K562 (cell line): ENCODE results near the gene KIAA1958. TPM values are rescaled to one million over a fixed set of nuclear protein-coding genes. Genes with fewer than 3 reads are reported as not detected.

ENCODE experiments used
- ADNP ChIP-seq: fragments of 200-800 bp; sonication (Bioruptor generic); IDR thresholded peaks from 2 replicates; pipeline ENCODE4 v1.6.1; 2016; ENCODE audit warnings: missing genetic modification characterization, missing compliant biosample characterization
- BACH1 ChIP-seq: fragments of 200-800 bp; sonication (Bioruptor generic); IDR thresholded peaks from 2 replicates; pipeline ENCODE4 v1.6.1; 2016; ENCODE audit warnings: missing genetic modification characterization, missing compliant biosample characterization
- BMI1 ChIP-seq: fragments of 150-350 bp; IDR thresholded peaks from 2 replicates; pipeline ENCODE4 v1.6.1; 2014; ENCODE audit warnings: low read length
- BRF1 ChIP-seq: IDR thresholded peaks from 3 replicates; pipeline ENCODE4 v1.6.1; 2011; ENCODE audit warnings: borderline replicate concordance, mild to moderate bottlenecking; ENCODE audit not compliant: insufficient read length; ENCODE audit errors: extremely low read depth
- EZH2 ChIP-seq: IDR thresholded peaks from 2 replicates; pipeline ENCODE4 v1.6.1; 2012; ENCODE audit warnings: low read depth, mild to moderate bottlenecking, inconsistent platforms, low read length, borderline replicate concordance
- FOXJ3 ChIP-seq: sonication (generic); formaldehyde crosslinking; IDR thresholded peaks from 2 replicates; pipeline ENCODE4 v1.4.0; 2020; ENCODE audit warnings: mild to moderate bottlenecking, missing genetic modification reagents
- GTF2A2 ChIP-seq: IDR thresholded peaks from 2 replicates; pipeline ENCODE4 v1.6.1; 2016; ENCODE audit warnings: mild to moderate bottlenecking, missing genetic modification characterization, missing compliant biosample characterization
- IFI16 ChIP-seq: fragments of 250-450 bp; sonication (Bioruptor Pico); IDR thresholded peaks from 2 replicates; pipeline ENCODE4 v2.1.2; 2022; ENCODE audit warnings: mild to moderate bottlenecking, inconsistent platforms
- LARP7 ChIP-seq: fragments of 450-650 bp; IDR thresholded peaks from 2 replicates; pipeline ENCODE4 v1.6.1; 2016
- NBN ChIP-seq: fragments of 450-650 bp; IDR thresholded peaks from 2 replicates; pipeline ENCODE4 v1.6.1; 2016; ENCODE audit warnings: low read depth, mild to moderate bottlenecking
- POLR2A ChIP-seq: fragments of 450-650 bp; conservative IDR thresholded peaks from 2 replicates; pipeline ENCODE4 v1.6.1; 2016
- RBBP5 ChIP-seq: fragments of 200-600 bp; sonication (generic); IDR thresholded peaks from 2 replicates; pipeline ENCODE4 v1.6.1; 2012; ENCODE audit warnings: borderline replicate concordance, mild to moderate bottlenecking, low read length, control low read depth, inconsistent platforms; ENCODE audit not compliant: insufficient read depth, poor library complexity, severe bottlenecking
- SMARCB1 ChIP-seq: IDR thresholded peaks from 2 replicates; pipeline ENCODE4 v1.6.1; 2011; ENCODE audit warnings: improper control_type of control experiment, low read depth; ENCODE audit not compliant: insufficient read length
- SRSF1 ChIP-seq: fragments of 200-400 bp; formaldehyde crosslinking; IDR thresholded peaks from 2 replicates; pipeline ENCODE4 v1.6.1; 2017; ENCODE audit warnings: mild to moderate bottlenecking, low read depth, low read length, moderate library complexity
- SRSF9 ChIP-seq: fragments of 200-400 bp; formaldehyde crosslinking; IDR thresholded peaks from 2 replicates; pipeline ENCODE4 v1.6.1; 2017; ENCODE audit warnings: low read depth, low read length, borderline replicate concordance
- TAF15 ChIP-seq: fragments of 200-400 bp; formaldehyde crosslinking; IDR thresholded peaks from 2 replicates; pipeline ENCODE4 v1.6.1; 2017; ENCODE audit warnings: mild to moderate bottlenecking, low read depth, low read length, moderate library complexity
- TEAD2 ChIP-seq: fragments of 450-650 bp; IDR thresholded peaks from 2 replicates; pipeline ENCODE4 v1.6.1; 2016; ENCODE audit warnings: missing genetic modification characterization, control low read depth, missing compliant biosample characterization
- ZBTB9 ChIP-seq: fragments of 450-650 bp; formaldehyde crosslinking; IDR thresholded peaks from 2 replicates; pipeline ENCODE4 v1.4.0; 2020; ENCODE audit warnings: mild to moderate bottlenecking, moderate library complexity
- ZNF277 ChIP-seq: fragments of 250-450 bp; sonication (Bioruptor Pico); IDR thresholded peaks from 2 replicates; pipeline ENCODE4 v1.8.0; 2022; ENCODE audit warnings: inconsistent platforms, mild to moderate bottlenecking, moderate library complexity, borderline replicate concordance
- ZNF445 ChIP-seq: fragments of 250-450 bp; sonication (Bioruptor Pico); IDR thresholded peaks from 2 replicates; pipeline ENCODE4 v1.4.0; 2020; ENCODE audit warnings: low read depth, mild to moderate bottlenecking, moderate library complexity
- ZNF584 ChIP-seq: fragments of 200-800 bp; sonication (Bioruptor generic); IDR thresholded peaks from 2 replicates; pipeline ENCODE4 v1.6.1; 2016; ENCODE audit warnings: low read depth, mild to moderate bottlenecking, missing genetic modification characterization, missing compliant biosample characterization
- ZNF589 ChIP-seq: fragments of 200-800 bp; sonication (Bioruptor generic); IDR thresholded peaks from 2 replicates; pipeline ENCODE4 v1.6.1; 2016; ENCODE audit warnings: low read depth, missing genetic modification characterization, missing compliant biosample characterization
- polyA plus RNA-seq, 8 experiments: library from polyadenylated mRNA; depleted of rRNA in 4 of 8; stranded (reverse) in 5 of 8; unstranded in 3 of 8; fragments of >200 nt; fragmentation: Nextera tagmentation in 2 of 8; fragmentation: Illumina TruSeq in 1 of 8; extraction: Ambion mirVana in 2 of 8; extraction: Trizol in 1 of 8; gene quantifications; 2 replicates each; pipeline versions ENCODE4 v1.2.1 to v1.2.3, GENCODE V29; 2011 to 2014; ENCODE audit warnings: inconsistent platforms in 1 of 8, missing spikeins in 1 of 8
- total RNA-seq, 7 experiments: library from RNA; depleted of rRNA in 6 of 7; stranded (reverse); fragments of >200 nt in 6 of 7; fragmentation: Illumina TruSeq in 2 of 7; extraction: Trizol in 2 of 7; gene quantifications; 2 replicates each; pipeline versions ENCODE4 v1.2.1 to v1.2.3, GENCODE V29; 2011 to 2021; ENCODE audit warnings: low replicate concordance in 1 of 7
- TF ChIP-seq, protein P1 (sequence below): fragments of 450-650 bp; formaldehyde crosslinking; IDR thresholded peaks from 2 replicates; pipeline ENCODE4 v1.4.0; 2022; ENCODE audit warnings: missing genetic modification characterization
- TF ChIP-seq, protein P2 (sequence below): fragments of 250-450 bp; sonication (Bioruptor Pico); IDR thresholded peaks from 2 replicates; pipeline ENCODE4 v1.6.1; 2021; ENCODE audit warnings: mild to moderate bottlenecking

Gene KIAA1958
- total and polyA plus RNA-seq, 9 of the 15 experiments (the other 6 are each of a cell fraction or from before 2014, with no cell fraction given) = 1.1 to 16.0 (median 10.1) TPM

GRCh38 chr9:112717661-112718331 is 231.2 kb downstream of the KIAA1958 start, which contains the start of gene INIP (continued):
- TF ChIP-seq ZBTB9 = no peak
- TF ChIP-seq BRF1 = no peak
- TF ChIP-seq, protein P1, sequence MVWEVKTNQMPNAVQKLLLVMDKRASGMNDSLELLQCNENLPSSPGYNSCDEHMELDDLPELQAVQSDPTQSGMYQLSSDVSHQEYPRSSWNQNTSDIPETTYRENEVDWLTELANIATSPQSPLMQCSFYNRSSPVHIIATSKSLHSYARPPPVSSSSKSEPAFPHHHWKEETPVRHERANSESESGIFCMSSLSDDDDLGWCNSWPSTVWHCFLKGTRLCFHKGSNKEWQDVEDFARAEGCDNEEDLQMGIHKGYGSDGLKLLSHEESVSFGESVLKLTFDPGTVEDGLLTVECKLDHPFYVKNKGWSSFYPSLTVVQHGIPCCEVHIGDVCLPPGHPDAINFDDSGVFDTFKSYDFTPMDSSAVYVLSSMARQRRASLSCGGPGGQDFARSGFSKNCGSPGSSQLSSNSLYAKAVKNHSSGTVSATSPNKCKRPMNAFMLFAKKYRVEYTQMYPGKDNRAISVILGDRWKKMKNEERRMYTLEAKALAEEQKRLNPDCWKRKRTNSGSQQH (CRISPR knock-in tag) = no peak
- TF ChIP-seq ADNP (tag) = no peak
- TF ChIP-seq IFI16 (CRISPR knock-in tag) = no peak
- TF ChIP-seq SRSF1 = no peak
- no peak for TF ChIP-seq ZNF445 (CRISPR knock-in tag)
- no peak for TF ChIP-seq ZNF584 (CRISPR knock-in tag)
- no peak for TF ChIP-seq SMARCB1
- TF ChIP-seq, protein P2, sequence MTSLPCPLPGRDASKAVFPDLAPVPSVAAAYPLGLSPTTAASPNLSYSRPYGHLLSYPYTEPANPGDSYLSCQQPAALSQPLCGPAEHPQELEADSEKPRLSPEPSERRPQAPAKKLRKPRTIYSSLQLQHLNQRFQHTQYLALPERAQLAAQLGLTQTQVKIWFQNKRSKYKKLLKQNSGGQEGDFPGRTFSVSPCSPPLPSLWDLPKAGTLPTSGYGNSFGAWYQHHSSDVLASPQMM (CRISPR knock-in tag) = no peak
- no peak for TF ChIP-seq FOXJ3 (CRISPR knock-in tag)
- peak; percentile 91 for TF ChIP-seq POLR2A
- no peak for TF ChIP-seq ZNF589 (CRISPR knock-in tag)
- no peak for TF ChIP-seq TEAD2
- no peak for TF ChIP-seq TAF15
- peak; percentile 83 for TF ChIP-seq RBBP5
- no peak for TF ChIP-seq EZH2
- no peak; the same call in 1 of the 2 replicates for TF ChIP-seq NBN
- no peak for TF ChIP-seq BMI1
- TF ChIP-seq BACH1 (tag) = no peak
- TF ChIP-seq GTF2A2 = no peak
- no peak for TF ChIP-seq LARP7
- no peak for TF ChIP-seq ZNF277
- no peak for TF ChIP-seq SRSF9
